Activated CD8-positive, alpha-beta memory T cell treated with anti-CD3 and anti-CD28 coated beads for 1 hour (primary cell): Measurements from ENCODE around the gene TSPAN31.
A peak's percentile ranks its signal among the peaks of the same experiment; 100 is the strongest.

ENCODE experiments used
- DNase-seq, 2 donors: peaks; one replicate each; pipeline ENCODE4 v3.0.0-alpha.2; 2020; ENCODE audit warnings: low read depth in 1 of 2; ENCODE audit errors: extremely low read depth in 1 of 2

Gene TSPAN31

DNA sequence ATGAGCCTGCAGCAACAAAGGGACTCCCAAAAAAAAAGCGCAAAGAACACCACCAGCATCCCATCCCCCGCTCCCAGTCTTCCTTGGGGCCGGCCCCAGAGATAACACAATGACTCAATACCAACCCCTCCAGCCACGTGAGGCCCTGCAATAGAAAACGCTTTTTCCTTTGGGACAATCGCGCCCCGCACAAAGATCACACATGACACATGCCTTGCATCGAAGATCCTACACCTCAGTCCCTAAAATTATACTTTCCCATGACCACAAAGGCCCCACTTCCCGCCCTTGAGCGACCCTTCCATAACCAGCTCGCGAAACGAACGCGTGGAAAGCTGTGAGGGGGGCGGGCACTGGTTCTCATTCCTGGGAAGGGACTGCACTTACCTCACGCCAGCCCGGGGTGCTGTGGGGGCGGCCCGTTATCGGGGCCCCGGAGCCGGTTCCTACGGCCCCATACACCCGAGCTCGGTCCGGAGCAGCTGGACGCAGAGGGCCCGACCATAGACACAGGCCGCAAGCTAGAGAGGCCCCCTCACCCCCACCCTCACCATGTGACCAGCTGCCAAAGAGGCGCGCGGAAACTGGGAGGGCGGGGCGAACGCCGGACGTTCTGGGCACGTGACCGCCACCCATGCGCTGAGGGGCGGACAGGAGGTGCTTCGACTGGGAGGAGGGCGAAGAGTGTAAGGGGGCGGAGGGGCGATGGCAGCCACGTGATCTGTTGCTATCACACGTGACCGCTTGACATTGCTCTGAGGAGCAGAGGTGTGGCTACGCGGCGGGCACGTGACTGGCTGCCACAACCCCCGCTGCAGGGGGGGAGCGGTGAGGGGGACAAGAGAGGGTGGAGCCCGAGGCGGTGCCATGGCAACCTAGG, 7.2 kb downstream of the TSPAN31 start, which contains the start of gene CDK4:
CDK4 (minus strand) TSS at position 523 of the 880 bp plus-strand sequence. CDS start 593 bp downstream, outside the sequence.
- DNase-seq = peak; percentile 96 to 97

DNA sequence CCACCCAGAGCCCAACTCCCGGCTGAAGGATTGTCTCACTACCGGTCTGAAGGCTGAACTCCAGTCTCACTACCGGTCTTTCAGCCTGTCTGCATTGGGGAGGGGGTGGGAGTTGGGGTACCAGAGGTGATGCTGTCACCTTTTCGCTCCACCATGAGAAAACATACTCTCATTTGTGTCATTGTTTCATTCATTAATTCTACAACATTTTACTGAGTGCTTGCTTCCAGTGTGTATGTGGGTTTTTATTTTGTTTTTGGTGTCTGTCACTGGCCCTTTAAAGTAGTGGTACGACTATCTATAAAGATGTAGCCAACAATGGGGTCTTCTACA, 7.8 kb downstream of the TSPAN31 start:
- DNase-seq = no peak

DNA sequence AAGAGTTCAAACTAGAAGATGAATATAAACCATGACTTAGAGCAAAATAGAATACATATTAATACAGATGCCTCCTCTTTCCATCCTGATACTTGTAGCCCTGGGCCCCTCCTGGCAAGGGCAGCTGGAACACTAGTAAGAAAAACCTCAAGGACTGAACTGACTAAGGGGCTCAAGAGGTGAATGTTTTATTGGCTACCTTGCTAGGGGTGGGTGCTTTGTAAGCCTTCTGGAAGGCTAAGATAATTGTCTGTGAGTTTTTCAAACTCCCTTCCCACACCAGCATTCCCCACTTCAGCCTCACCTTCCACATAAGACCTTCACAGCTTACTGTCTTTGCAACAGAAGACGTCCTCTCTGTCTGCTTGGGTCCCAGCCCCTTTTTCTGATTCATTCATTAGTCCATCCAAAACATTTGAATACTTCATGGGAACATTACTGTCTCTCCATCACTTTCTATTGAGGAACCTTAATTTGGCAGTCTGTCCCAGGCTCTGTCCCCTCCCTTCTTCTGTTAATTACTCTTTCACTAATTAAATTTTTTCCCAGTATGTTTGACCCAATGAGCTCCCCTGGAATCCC, 9.0 kb downstream of the TSPAN31 start:
- DNase-seq = no peak

DNA sequence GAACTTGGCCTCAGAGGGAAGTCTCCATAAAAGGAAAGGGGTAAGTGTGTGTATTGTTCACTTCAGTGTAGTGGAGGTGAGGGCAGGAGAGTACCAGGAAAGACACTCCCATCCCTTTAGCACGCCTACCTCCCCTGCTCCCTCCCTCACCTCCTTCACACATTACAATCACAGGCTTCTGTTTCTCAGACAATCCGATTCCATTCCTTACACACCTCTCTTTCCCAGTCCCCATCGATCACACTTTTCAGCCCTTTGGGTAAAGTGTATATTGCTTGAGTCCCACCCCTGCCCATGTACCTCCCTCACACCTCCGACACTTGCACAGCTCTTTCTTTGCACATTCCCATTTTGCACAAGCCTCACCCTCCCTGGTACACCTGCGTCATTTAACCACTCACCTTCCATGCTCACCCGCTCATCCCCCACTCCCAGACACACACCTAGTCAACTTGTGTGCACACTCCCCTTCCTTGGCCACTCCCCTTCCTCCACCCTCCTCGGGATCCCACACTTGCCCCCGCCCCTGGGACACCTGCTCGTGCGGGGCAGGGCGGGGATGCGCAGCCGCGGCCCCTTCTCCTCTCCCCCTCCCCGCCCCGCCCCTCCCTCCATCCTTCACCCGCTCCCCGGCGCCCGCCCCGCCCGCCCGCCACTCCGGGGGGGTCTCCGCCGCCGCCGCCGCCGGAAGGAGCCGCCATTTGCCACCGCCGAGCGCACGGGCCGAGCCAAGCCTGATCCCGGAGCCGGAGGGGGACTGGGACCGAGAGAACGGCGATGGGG, 9.8 kb downstream of the TSPAN31 start, which contains the start of gene MARCHF9:
MARCHF9 (plus strand) TSS at position 693 of the 783 bp plus-strand sequence. CDS start 426 bp downstream, outside the sequence.
- peak; percentile 62 to 65 for DNase-seq

DNA sequence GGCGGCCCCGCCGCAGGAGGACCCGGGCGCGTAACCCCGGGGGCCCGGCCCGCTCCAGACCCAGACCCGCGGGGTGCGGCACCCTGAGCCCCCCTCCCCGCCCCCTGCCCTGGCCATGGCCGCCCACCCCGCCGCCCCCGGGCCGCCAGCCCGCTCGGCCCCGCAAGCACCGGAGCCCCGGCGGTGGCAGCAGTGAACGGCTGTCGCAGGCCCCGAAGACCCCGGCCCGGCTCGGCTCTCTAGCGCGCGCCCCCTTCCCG, 10.3 kb downstream of the TSPAN31 start:
- no peak for DNase-seq

- DNase-seq = no peak
These were observed 10.9 kb downstream of the TSPAN31 start for GRCh38 chr12:57755454-57756372.

DNA sequence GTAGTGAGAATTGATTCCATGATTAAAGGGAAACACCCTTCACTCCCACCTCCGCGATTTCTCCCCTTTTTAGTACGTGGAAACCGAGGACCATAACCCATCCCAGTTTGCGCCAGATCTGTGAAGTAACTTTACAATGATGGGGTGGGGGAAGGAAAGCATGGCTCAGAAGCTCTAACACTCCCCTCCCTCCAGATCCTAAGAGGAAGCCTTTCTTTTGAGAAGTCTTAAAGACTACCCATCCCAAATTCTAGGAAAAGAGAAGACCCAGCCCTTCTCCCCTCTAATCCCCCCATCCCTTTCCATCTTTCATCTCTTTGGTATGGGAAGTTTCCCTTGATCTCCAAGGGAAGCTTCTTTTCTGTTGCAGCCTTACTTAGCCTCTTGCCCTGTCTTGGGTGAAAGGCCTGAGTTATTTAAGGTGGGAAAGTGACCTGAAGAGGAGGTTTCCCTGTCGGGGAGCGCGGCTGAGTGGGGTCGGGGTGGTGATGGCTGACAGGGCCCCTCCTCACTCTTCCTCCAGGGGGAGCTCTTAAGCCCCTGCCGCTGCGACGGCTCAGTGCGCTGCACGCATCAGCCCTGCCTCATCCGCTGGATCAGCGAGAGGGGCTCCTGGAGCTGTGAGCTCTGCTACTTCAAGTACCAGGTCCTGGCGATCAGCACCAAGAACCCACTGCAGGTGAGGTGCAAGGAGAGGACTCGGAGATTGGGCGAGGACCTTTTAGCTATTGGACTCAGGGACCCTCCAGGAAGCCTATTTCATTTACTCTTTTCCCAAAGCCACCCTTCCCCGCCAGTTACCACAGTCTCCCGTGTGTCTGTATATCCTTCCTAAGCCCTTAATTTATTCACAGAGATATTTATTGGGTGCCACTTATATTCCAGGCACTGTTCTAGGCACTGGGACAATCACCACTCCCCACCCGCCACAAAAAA, 11.8 kb downstream of the TSPAN31 start:
- DNase-seq = no peak

DNA sequence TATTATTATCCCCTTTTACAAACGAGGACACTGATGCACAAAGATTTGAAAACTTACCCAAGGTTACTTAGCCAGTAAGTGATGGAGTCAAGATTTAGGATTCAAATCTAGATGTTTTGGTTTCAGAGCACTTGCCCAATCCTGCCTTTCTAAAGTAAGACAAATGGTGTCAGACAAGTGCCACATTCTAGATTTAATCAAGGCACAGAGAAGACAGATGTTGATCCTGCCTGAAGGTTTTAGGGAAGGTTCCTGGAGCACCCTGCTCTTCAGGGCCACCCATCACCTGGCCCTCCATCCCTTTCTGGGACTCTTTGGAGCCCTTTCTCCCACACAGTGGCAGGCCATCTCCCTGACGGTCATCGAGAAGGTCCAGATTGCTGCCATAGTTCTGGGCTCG, 12.9 kb downstream of the TSPAN31 start:
- DNase-seq = no peak

- DNase-seq = no peak
These were observed 13.9 kb downstream of the TSPAN31 start for GRCh38 chr12:57758552-57759359.

- DNase-seq = no peak
These were observed 14.6 kb downstream of the TSPAN31 start for GRCh38 chr12:57759360-57759980.

DNA sequence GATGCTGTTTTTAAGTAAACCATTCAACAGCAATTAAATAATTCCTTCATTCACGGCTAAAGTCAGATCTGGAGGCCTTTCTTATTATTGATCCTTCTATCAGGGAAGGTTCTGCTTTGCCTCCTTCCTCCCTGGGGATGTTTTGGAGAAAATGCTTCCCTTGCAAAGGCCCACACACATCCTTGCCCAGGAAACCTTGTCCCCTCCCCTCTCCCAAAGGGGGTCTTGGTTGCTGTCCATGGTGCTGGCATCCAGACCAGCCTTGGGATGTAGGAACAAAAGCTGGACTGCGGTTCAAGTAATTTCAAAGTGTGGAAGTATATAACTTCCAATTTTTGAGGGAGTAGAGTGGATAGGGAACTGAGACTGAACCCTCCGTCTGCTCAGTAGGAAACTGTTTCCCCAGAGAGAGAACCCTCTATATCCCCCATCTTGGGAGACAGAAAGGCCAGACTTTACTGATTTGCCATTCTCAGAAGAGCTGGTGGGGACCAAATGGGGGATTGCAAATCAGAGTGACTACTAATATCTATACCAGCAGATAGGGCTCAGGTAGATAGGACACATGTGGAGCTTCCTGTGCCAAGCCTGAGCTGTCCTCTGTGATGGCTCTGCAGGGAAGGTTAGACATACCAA, 15.6 kb downstream of the TSPAN31 start:
- DNase-seq = no peak

- no peak for DNase-seq
These were observed 16.7 kb downstream of the TSPAN31 start for GRCh38 chr12:57761391-57761998.

- no peak for DNase-seq
These were observed 17.6 kb downstream of the TSPAN31 start for GRCh38 chr12:57762463-57762862.

DNA sequence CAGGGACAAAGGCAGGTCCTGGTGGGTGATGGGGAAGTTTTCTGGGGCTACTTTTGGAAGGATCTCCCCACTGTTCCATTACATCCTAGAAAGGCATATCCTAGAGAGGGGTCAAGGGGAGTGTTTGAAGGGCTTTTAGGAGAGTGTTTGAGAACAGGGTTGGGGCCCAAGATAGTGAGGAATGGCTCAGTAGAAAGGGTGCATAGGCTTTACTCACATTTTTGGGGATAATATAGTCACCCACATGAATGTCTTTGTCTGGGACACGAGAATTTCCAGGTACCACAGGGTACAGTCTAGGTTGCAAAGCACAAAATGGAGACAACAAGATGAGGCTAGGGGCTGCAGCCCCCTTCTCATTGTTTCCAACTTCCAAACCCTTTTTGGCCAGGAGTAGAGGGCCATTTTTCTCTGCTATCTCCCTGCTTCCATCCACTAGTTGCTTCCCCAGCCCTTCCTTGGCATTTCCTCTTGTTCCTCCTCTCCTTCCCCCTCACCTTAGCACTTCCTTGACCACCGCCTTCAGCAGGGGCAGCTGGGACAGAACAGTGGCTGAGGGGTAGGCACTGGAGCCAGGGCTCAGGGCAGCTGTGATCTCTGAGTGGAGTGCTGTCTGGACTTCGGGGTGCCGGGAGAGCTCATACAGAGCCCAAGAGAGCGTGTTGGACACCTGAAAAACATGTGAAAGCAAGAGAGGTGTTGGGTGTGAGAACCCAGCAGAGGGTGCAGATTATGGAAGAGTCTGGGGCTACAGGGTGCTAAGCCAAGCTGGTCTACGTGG, 19.2 kb downstream of the TSPAN31 start:
- DNase-seq = no peak

DNA sequence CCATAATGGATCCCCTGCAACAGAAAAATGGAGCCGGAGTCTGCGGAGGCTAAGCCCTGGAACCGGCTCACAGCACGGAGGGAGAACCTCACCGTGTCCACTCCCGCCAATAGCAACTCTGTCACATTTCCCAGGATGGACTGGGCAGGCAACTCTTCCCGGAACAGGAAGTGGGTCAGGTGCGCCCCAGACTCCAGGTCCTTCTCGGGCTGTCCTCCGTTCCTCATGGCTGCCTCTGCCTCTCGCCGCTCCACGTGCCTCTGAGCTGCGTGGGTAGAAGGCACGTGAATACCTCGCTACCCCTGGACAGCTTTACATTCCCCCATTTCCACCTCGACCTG, 19.8 kb downstream of the TSPAN31 start:
- no peak for DNase-seq

DNA sequence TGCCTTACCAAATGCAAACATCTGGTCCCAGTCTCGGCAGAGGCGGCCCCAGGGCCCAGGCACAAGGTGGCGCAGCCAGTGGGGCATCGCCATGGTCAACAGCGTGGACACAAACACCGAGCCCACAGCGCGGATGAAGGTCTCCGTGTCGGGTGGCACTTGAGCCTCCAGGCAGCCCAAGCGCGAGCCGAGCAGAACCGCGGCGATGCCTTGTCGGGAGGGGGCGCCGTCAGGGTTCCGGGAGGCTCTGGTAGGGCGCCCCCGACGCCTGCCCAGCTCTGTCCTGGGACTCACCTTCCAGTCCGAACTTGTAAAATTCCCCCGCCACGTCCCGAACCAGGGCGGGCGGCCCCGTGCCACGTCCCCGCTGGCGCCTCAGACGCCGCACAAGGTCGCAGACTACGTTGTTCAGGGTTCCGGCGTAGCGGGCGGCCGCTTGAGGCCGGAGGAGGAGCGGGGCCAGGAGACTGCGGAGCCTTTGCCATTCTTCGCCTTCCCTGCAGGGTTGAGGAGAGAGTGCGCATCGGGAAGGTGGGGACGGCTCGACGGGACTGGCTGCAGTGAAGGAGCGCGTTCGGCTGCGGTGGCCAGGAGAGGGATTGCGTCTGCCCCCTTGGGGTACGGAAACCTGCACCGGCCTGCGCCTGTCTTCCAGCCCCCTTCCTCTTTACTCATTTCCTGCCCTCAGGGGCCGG, 20.3 kb downstream of the TSPAN31 start:
- DNase-seq = no peak
